Thyroid gland (tissue), 4 donors: ENCODE measurements around the gene PIM3. TPM values are rescaled to one million over a fixed set of nuclear protein-coding genes. Genes with fewer than 3 reads are reported as not detected.
"Not testable (repeated sequence)": the region's sequence is repeated elsewhere in the genome, so short reads cannot be mapped to it uniquely, and the experiment has no call there.

ENCODE experiments used
- DNase-seq, 2 donors: peaks; one replicate each; pipeline ENCODE4 v3.0.0-alpha.2; 2019
- H3K27ac ChIP-seq, 3 donors: fragments of 200-600 bp; sonication (generic); 1 replicate in 2 of 3; 2 replicates in 1 of 3; pipeline ENCODE4 v1.5.1; 2016 to 2019; ENCODE audit warnings: mild to moderate bottlenecking in 1 of 3, moderate library complexity in 1 of 3
- H3K27me3 ChIP-seq: fragments of 200-600 bp; sonication (generic); one replicate; pipeline ENCODE4 v1.5.1; 2019
- H3K36me3 ChIP-seq, 2 donors: fragments of 200-600 bp; sonication (generic); one replicate each; pipeline ENCODE4 v1.5.1; 2016 to 2019
- H3K4me1 ChIP-seq, 2 donors: fragments of 200-600 bp; sonication (generic); one replicate each; pipeline ENCODE4 v1.5.1; 2017 to 2019
- H3K4me3 ChIP-seq, 3 donors: fragments of 200-600 bp; sonication (generic); replicated peaks in 1 of 3; 1 replicate in 2 of 3; 2 replicates in 1 of 3; pipeline ENCODE4 v1.5.1; 2016; ENCODE audit warnings: mild to moderate bottlenecking in 1 of 3
- H3K9me3 ChIP-seq: fragments of 200-600 bp; sonication (generic); one replicate; pipeline ENCODE4 v1.5.1; 2017
- CTCF ChIP-seq, 6 experiments: fragments of 200-600 bp in 3 of 6; fragments of 450-650 bp in 3 of 6; sonication (generic) in 3 of 6; IDR thresholded peaks; one replicate each; pipeline ENCODE4 v1.5.1; 2016 to 2019; ENCODE audit warnings: antibody characterized with exemption in 6 of 6, mild to moderate bottlenecking in 2 of 6, inconsistent platforms in 1 of 6, moderate library complexity in 1 of 6
- POLR2A ChIP-seq, 2 donors: fragments of 450-650 bp; IDR thresholded peaks; one replicate each; pipeline ENCODE4 v1.6.1; 2017; ENCODE audit warnings: antibody characterized with exemption in 2 of 2, mild to moderate bottlenecking in 2 of 2, moderate library complexity in 1 of 2
- WGBS, 2 donors: methylation state at CpG; one replicate each; pipeline ENCODE4 v1.1.5; 2017; 5-methylcytosine and 5-hydroxymethylcytosine counted together
- intact Hi-C: fragments of 100-400 bp; cut with DNase I; formaldehyde crosslinking; loops from one replicate; pipeline ENCODE4 v1.15.1; 2023
- total RNA-seq, 4 donors: library from RNA; depleted of rRNA; stranded (reverse); fragments of >200 nt; gene quantifications; one replicate each; pipeline ENCODE4 v1.2.3, GENCODE V29; 2016

The PIM3 gene
- total RNA-seq, 4 donors from 2014 or later = 45.4 to 108 (median 73.2) TPM

- Histone ChIP-seq H3K36me3 (no peaks in the 10 kb centered on the region), H3K27me3 (no peaks in the 10 kb centered on the region), H3K4me3 (no peak overlapping the region), H3K9me3 (no peaks in the 10 kb centered on the region), H3K4me1 (peaks cover 6 to 10% of the 10 kb centered on the region in 2 donors), H3K27ac (no peak overlapping the region)
- DNase-seq = peak in 1 of 2 donors; percentile 49
- intact Hi-C loops = no loop called here
- no peak for TF ChIP-seq POLR2A (IDR thresholded peaks at IDR 0.05)
- TF ChIP-seq CTCF (IDR thresholded peaks at IDR 0.05) = peak; percentile 17 to 66 (median 43)
- WGBS, 2 donors = 49 to 60% methylated on average over 7 of the region's 7 CpGs
These were observed 19.2 kb downstream of the PIM3 start for GRCh38 chr22:49979587-49980264.

- H3K4me3 ChIP-seq, H3K9me3 ChIP-seq, H3K36me3 ChIP-seq, H3K27ac ChIP-seq, H3K4me1 ChIP-seq, intact Hi-C loops, DNase-seq, H3K27me3 ChIP-seq: not testable (repeated sequence)
- WGBS, 2 donors = 94 to 97% methylated on average over 7 of the region's 7 CpGs
These were observed 21.2 kb downstream of the PIM3 start for GRCh38 chr22:49981799-49982198.

GRCh38 chr22:49983148-49984042, 22.8 kb downstream of the PIM3 start:
- peak overlapping the region in 1 of 3 donors; percentile 21 for H3K4me3 ChIP-seq
- peaks cover 6 to 10% of the 10 kb centered on the region in 2 donors for H3K4me1 ChIP-seq
- 10% methylated on average over 4 of the region's 90 CpGs; no CpG with 5 or more reads in 1 of the 2 donors for WGBS, 2 donors
- DNase-seq = no peak
- TF ChIP-seq POLR2A (IDR thresholded peaks at IDR 0.05) (no peak), CTCF (IDR thresholded peaks at IDR 0.05) (peak in 1 of 6 experiments; percentile 34)
- H3K9me3 ChIP-seq = no peaks in the 10 kb centered on the region
- no peaks in the 10 kb centered on the region for H3K27me3 ChIP-seq
- intact Hi-C loops = no loop called here
- no peak overlapping the region for H3K27ac ChIP-seq
- H3K36me3 ChIP-seq = no peaks in the 10 kb centered on the region

GRCh38 chr22:49986325-49986724, 25.8 kb downstream of the PIM3 start:
- Histone ChIP-seq H3K27ac (no peak overlapping the region), H3K27me3 (no peaks in the 10 kb centered on the region), H3K36me3 (no peaks in the 10 kb centered on the region), H3K4me1 (peaks cover 6 to 10% of the 10 kb centered on the region in 2 donors), H3K9me3 (no peaks in the 10 kb centered on the region), H3K4me3 (no peak overlapping the region)
- TF ChIP-seq POLR2A (IDR thresholded peaks at IDR 0.05) (no peak), CTCF (IDR thresholded peaks at IDR 0.05) (no peak)
- intact Hi-C loops = no loop called here
- WGBS, 2 donors = 93 to 94% methylated on average over 2 of the region's 2 CpGs
- no peak for DNase-seq

- 88% methylated on average over 8 to 18 of the region's 24 CpGs for WGBS, 2 donors
- not testable (repeated sequence) for H3K9me3 ChIP-seq, DNase-seq, H3K27ac ChIP-seq, H3K36me3 ChIP-seq, H3K27me3 ChIP-seq, H3K4me1 ChIP-seq, H3K4me3 ChIP-seq
- intact Hi-C loops = loop anchor here (5.0 kb wide), 2 partner anchors 37 to 63 kb away; no protein-coding TSS in a partner anchor
These were observed 29.3 kb downstream of the PIM3 start for GRCh38 chr22:49989826-49990225.

GRCh38 chr22:49991167-49991566, 30.6 kb downstream of the PIM3 start:
- WGBS, 2 donors = 89 to 91% methylated on average over 6 of the region's 6 CpGs

More at GRCh38 chr22:49991167-49991566, 30.6 kb downstream of the PIM3 start:
- H3K4me3 ChIP-seq = no peak overlapping the region
- H3K4me1 ChIP-seq = peaks cover 0 to 8% of the 10 kb centered on the region in 2 donors
- TF ChIP-seq CTCF (IDR thresholded peaks at IDR 0.05) = no peak
- TF ChIP-seq POLR2A (IDR thresholded peaks at IDR 0.05) = no peak
- H3K27ac ChIP-seq = no peak overlapping the region
- intact Hi-C loops = loop anchor here (5.0 kb wide), 2 partner anchors 36 to 64 kb away; no protein-coding TSS in a partner anchor
- no peaks in the 10 kb centered on the region for H3K9me3 ChIP-seq
- no peaks in the 10 kb centered on the region for H3K36me3 ChIP-seq
- DNase-seq = no peak
- H3K27me3 ChIP-seq = no peaks in the 10 kb centered on the region
